ENCODE measurements around the gene GPR34.

The GPR34 gene

GRCh38 chrX:41705042-41705441 is 16.3 kb downstream of the GPR34 start:
- no peak for TF ChIP-seq TCF12 (IDR thresholded peaks at IDR 0.05; ENCODE audit: low read depth)
- no peak for TF ChIP-seq EGR1 (IDR thresholded peaks at IDR 0.05)
- TF ChIP-seq CREB1 (IDR thresholded peaks at IDR 0.05; ENCODE audit: low read depth): no peak
- no peak for TF ChIP-seq TAF1 (IDR thresholded peaks at IDR 0.05; ENCODE audit: low read depth)
- TF ChIP-seq, protein P1, sequence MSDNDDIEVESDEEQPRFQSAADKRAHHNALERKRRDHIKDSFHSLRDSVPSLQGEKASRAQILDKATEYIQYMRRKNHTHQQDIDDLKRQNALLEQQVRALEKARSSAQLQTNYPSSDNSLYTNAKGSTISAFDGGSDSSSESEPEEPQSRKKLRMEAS (IDR thresholded peaks at IDR 0.05): no peak
- TF ChIP-seq CEBPB (IDR thresholded peaks at IDR 0.05): no peak
- no peak for TF ChIP-seq YY1 (IDR thresholded peaks at IDR 0.05; ENCODE audit: low read depth)
- TF ChIP-seq TEAD4 (IDR thresholded peaks at IDR 0.05): no peak
- no peak for TF ChIP-seq NFIC (IDR thresholded peaks at IDR 0.05)
- no peak for TF ChIP-seq RAD21 (IDR thresholded peaks at IDR 0.05; ENCODE audit: low read depth)
- no peak for TF ChIP-seq EP300 (IDR thresholded peaks at IDR 0.05; ENCODE audit: borderline replicate concordance)
- TF ChIP-seq, protein P2, sequence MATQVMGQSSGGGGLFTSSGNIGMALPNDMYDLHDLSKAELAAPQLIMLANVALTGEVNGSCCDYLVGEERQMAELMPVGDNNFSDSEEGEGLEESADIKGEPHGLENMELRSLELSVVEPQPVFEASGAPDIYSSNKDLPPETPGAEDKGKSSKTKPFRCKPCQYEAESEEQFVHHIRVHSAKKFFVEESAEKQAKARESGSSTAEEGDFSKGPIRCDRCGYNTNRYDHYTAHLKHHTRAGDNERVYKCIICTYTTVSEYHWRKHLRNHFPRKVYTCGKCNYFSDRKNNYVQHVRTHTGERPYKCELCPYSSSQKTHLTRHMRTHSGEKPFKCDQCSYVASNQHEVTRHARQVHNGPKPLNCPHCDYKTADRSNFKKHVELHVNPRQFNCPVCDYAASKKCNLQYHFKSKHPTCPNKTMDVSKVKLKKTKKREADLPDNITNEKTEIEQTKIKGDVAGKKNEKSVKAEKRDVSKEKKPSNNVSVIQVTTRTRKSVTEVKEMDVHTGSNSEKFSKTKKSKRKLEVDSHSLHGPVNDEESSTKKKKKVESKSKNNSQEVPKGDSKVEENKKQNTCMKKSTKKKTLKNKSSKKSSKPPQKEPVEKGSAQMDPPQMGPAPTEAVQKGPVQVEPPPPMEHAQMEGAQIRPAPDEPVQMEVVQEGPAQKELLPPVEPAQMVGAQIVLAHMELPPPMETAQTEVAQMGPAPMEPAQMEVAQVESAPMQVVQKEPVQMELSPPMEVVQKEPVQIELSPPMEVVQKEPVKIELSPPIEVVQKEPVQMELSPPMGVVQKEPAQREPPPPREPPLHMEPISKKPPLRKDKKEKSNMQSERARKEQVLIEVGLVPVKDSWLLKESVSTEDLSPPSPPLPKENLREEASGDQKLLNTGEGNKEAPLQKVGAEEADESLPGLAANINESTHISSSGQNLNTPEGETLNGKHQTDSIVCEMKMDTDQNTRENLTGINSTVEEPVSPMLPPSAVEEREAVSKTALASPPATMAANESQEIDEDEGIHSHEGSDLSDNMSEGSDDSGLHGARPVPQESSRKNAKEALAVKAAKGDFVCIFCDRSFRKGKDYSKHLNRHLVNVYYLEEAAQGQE (IDR thresholded peaks at IDR 0.05; ENCODE audit: low read depth): no peak

DNA sequence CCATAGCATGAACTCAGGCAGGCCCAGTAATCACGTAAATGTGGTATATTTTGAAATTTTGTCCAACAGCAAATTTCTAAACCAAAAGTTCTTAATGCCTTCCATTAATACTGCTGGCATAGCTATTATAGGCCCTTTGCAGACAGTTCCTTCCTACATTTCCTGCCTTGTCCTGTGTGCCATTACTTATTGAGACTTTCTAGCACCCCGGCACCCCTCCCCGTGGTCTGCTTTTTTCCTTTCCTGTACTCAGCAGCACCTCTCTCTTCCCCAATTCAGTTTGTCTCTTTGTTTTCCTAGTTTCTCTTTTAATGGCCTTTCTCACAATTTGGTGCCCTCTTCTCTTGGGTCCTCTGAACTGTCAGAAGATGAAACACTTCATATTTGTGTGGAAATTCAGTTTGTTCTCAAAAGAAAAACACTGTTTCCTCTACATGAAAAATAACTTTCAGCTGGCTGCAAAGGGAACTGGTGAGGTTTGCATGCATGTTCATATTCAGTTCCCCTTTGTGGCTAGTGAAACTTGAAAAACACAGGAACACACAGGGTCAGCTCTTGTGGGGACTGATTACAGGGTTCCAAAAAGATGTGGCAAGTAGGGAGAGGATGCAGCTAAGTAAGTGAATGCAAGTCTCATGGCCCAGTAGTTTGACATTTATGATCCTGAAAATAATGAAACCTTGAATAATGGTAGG is 17.1 kb downstream of the GPR34 start:
- no peak for TF ChIP-seq NFIC (IDR thresholded peaks at IDR 0.05)

DNA sequence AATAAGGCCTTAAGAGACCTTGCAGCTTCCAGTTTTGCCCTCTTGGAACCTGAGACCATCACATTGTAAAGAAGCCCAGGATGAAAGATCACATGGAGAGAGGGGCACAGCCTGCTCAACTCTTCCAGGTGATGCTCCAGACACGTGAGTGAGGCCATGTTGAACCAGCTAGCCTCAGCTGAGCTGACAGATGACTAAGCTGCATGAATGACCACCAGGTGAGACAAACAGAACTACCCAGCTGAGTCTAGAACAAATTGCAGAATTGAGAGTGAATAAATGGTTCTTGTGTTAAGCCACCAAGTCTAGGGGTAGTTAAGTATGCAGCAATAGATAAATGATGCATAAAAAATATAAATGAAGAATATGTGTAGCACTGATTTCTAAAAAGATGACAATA is 18.4 kb downstream of the GPR34 start:
- TF ChIP-seq TCF12 (IDR thresholded peaks at IDR 0.05; ENCODE audit: low read depth) (no peak), EGR1 (IDR thresholded peaks at IDR 0.05) (no peak), TAF1 (IDR thresholded peaks at IDR 0.05; ENCODE audit: low read depth) (no peak), EP300 (IDR thresholded peaks at IDR 0.05; ENCODE audit: borderline replicate concordance) (no peak), CEBPB (IDR thresholded peaks at IDR 0.05) (no peak), RAD21 (IDR thresholded peaks at IDR 0.05; ENCODE audit: low read depth) (no peak), USF1 (IDR thresholded peaks at IDR 0.05) (no peak), TEAD4 (IDR thresholded peaks at IDR 0.05) (no peak), YY1 (IDR thresholded peaks at IDR 0.05; ENCODE audit: low read depth) (no peak), FOXM1 (IDR thresholded peaks at IDR 0.05; ENCODE audit: borderline replicate concordance, low read depth) (no peak), NFIC (IDR thresholded peaks at IDR 0.05) (no peak), CREB1 (IDR thresholded peaks at IDR 0.05; ENCODE audit: low read depth) (no peak), ZBTB7A (IDR thresholded peaks at IDR 0.05; ENCODE audit: low read depth) (no peak)
- TF ChIP-seq, protein P2 (IDR thresholded peaks at IDR 0.05; ENCODE audit: low read depth): no peak
- TF ChIP-seq, protein P1 (IDR thresholded peaks at IDR 0.05): no peak

- no peak for TF ChIP-seq RAD21 (IDR thresholded peaks at IDR 0.05; ENCODE audit: low read depth)
- TF ChIP-seq YY1 (IDR thresholded peaks at IDR 0.05; ENCODE audit: low read depth): no peak
- TF ChIP-seq ZBTB7A (IDR thresholded peaks at IDR 0.05; ENCODE audit: low read depth): no peak
- no peak for TF ChIP-seq CREB1 (IDR thresholded peaks at IDR 0.05; ENCODE audit: low read depth)
- TF ChIP-seq, protein P2 (IDR thresholded peaks at IDR 0.05; ENCODE audit: low read depth): no peak
- no peak for TF ChIP-seq NFIC (IDR thresholded peaks at IDR 0.05)
- no peak for TF ChIP-seq CEBPB (IDR thresholded peaks at IDR 0.05)
- no peak for TF ChIP-seq EP300 (IDR thresholded peaks at IDR 0.05; ENCODE audit: borderline replicate concordance)
- TF ChIP-seq, protein P1 (IDR thresholded peaks at IDR 0.05): no peak
- no peak for TF ChIP-seq TCF12 (IDR thresholded peaks at IDR 0.05; ENCODE audit: low read depth)
- TF ChIP-seq TEAD4 (IDR thresholded peaks at IDR 0.05): no peak
- no peak for TF ChIP-seq FOXM1 (IDR thresholded peaks at IDR 0.05; ENCODE audit: borderline replicate concordance, low read depth)
- no peak for TF ChIP-seq TAF1 (IDR thresholded peaks at IDR 0.05; ENCODE audit: low read depth)
- no peak for TF ChIP-seq EGR1 (IDR thresholded peaks at IDR 0.05)
- no peak for TF ChIP-seq USF1 (IDR thresholded peaks at IDR 0.05)
These were observed 19.7 kb downstream of the GPR34 start for GRCh38 chrX:41708486-41708885.

All from Ishikawa (cell line).